CD4-positive, alpha-beta T cell (primary cell): ENCODE measurements around the gene WDFY3. TPM values are rescaled to one million over a fixed set of nuclear protein-coding genes. Genes with fewer than 3 reads are reported as not detected.

ENCODE experiments used
- ATAC-seq: fragments of 200-7000 bp; cut with Tn5 transposase; one replicate; pipeline ENCODE4 v1.10.0; 2022; ENCODE audit warnings: mild to moderate bottlenecking; ENCODE audit not compliant: poor library complexity
- CTCF ChIA-PET: fragments of 350-600 bp; sonication (Branson Sonifier 250); formaldehyde crosslinking; loops from one replicate; lab custom pipeline; 2021; ENCODE audit warnings: antibody characterized with exemption, inconsistent platforms; lab: Charles Lee
- POLR2A ChIA-PET: fragments of 350-600 bp; sonication (Branson Sonifier 250); formaldehyde crosslinking; loops from one replicate; lab custom pipeline; 2021; ENCODE audit warnings: antibody characterized with exemption, inconsistent platforms; lab: Charles Lee
- DNase-seq, 14 experiments: peaks; one replicate each; pipeline ENCODE4 v3.0.0-alpha.2; 2013 to 2020; ENCODE audit warnings: mixed read lengths in 2 of 14
- H3K27ac ChIP-seq, 2 donors: one replicate each; pipeline versions ENCODE4 v1.5.1 to v1.7.0; 2013; ENCODE audit warnings: low read length in 2 of 2, low read depth in 1 of 2, mild to moderate bottlenecking in 1 of 2
- H3K27me3 ChIP-seq, 2 experiments: 1 replicate in 1 of 2; 2 replicates in 1 of 2; pipeline versions ENCODE4 v1.6.1 to v1.7.0; 2013; ENCODE audit warnings: low read length in 2 of 2, control low read depth in 1 of 2, mild to moderate bottlenecking in 1 of 2, moderate library complexity in 1 of 2; ENCODE audit not compliant: insufficient read depth in 2 of 2, control insufficient read depth in 1 of 2
- H3K36me3 ChIP-seq: one replicate; pipeline ENCODE4 v1.6.1; 2013; ENCODE audit warnings: low read length, control low read depth; ENCODE audit not compliant: insufficient read depth
- H3K4me1 ChIP-seq: one replicate; pipeline ENCODE4 v1.6.1; 2013; ENCODE audit warnings: low read length, control low read depth; ENCODE audit not compliant: insufficient read depth
- H3K4me3 ChIP-seq: one replicate; pipeline ENCODE4 v1.5.1; 2013; ENCODE audit warnings: mild to moderate bottlenecking, low read length, moderate library complexity
- H3K9me3 ChIP-seq, 2 experiments: 1 replicate in 1 of 2; 2 replicates in 1 of 2; pipeline versions ENCODE4 v1.6.1 to v1.7.0; 2013; ENCODE audit warnings: low read length in 2 of 2, mild to moderate bottlenecking in 2 of 2, control low read depth in 1 of 2, moderate library complexity in 1 of 2; ENCODE audit not compliant: control insufficient read depth in 1 of 2, insufficient read depth in 1 of 2
- H3K27ac Mint-ChIP-seq: one replicate; pipeline ENCODE4 v1.8.0; 2020; ENCODE audit warnings: mixed read lengths
- H3K27me3 Mint-ChIP-seq: one replicate; pipeline ENCODE4 v1.8.0; 2021; ENCODE audit warnings: mixed read lengths
- H3K36me3 Mint-ChIP-seq: one replicate; pipeline ENCODE4 v1.8.0; 2021; ENCODE audit warnings: low read depth, mixed read lengths
- H3K4me1 Mint-ChIP-seq: one replicate; pipeline ENCODE4 v1.8.0; 2021; ENCODE audit warnings: low read depth, mixed read lengths
- H3K4me3 Mint-ChIP-seq: one replicate; pipeline ENCODE4 v1.8.0; 2020; ENCODE audit warnings: mild to moderate bottlenecking, mixed read lengths
- H3K9me3 Mint-ChIP-seq: one replicate; pipeline ENCODE4 v1.8.0; 2020; ENCODE audit warnings: mixed read lengths
- CTCF ChIP-seq: fragments of 200-600 bp; IDR thresholded peaks from one replicate; pipeline ENCODE4 v1.8.0; 2022; ENCODE audit warnings: antibody characterized with exemption, mild to moderate bottlenecking
- intact Hi-C, 2 experiments: fragments of 100-400 bp; cut with DNase I in 1 of 2; cut with micrococcal nuclease in 1 of 2; formaldehyde crosslinking; loops; one replicate each; pipeline versions ENCODE4 v1.15.1 to v1.9.0; 2023 to 2025; cut with DNase I, micrococcal nuclease
- total RNA-seq, 174 experiments: library from RNA in 2 of 174; stranded (reverse) in 2 of 174; gene quantifications; one replicate each; pipeline ENCODE4 v1.2.3 and lab custom pipeline; 2021 to 2026

The WDFY3 gene
- total RNA-seq, 2 experiments from 2014 or later = 0.60 to 0.75 TPM

- H3K27ac Mint-ChIP-seq = no peak overlapping the region
These were observed 289.4 kb downstream of the WDFY3 start for GRCh38 chr4:84677093-84677492.

GRCh38 chr4:84673475-84674240, 292.8 kb downstream of the WDFY3 start:
- intact Hi-C loops = no loop called here
- TF ChIP-seq CTCF = no peak
- no peaks in the 10 kb centered on the region for H3K9me3 Mint-ChIP-seq
- Histone ChIP-seq H3K4me3 (no peak overlapping the region), H3K27ac (no peak overlapping the region), H3K9me3 (peaks cover 0 to 1% of the 10 kb centered on the region in 2 experiments), H3K27me3 (no peaks in the 10 kb centered on the region), H3K4me1 (no peaks in the 10 kb centered on the region), H3K36me3 (no peaks in the 10 kb centered on the region)
- ChIA-PET POLR2A (no interaction called here), CTCF (no interaction called here)
- H3K4me3 Mint-ChIP-seq = no peak overlapping the region
- DNase-seq = no peak
- no peaks in the 10 kb centered on the region for H3K4me1 Mint-ChIP-seq
- no peaks in the 10 kb centered on the region for H3K36me3 Mint-ChIP-seq
- no peaks in the 10 kb centered on the region for H3K27me3 Mint-ChIP-seq
- H3K27ac Mint-ChIP-seq = no peak overlapping the region
- ATAC-seq = no peak

More at GRCh38 chr4:84677093-84677492, 289.4 kb downstream of the WDFY3 start:
- Mint-ChIP-seq H3K9me3 (no peaks in the 10 kb centered on the region), H3K27me3 (no peaks in the 10 kb centered on the region), H3K4me3 (no peak overlapping the region), H3K4me1 (no peaks in the 10 kb centered on the region), H3K36me3 (no peaks in the 10 kb centered on the region)
- no peak overlapping the region for H3K4me3 ChIP-seq
- ChIA-PET CTCF (no interaction called here), POLR2A (no interaction called here)
- intact Hi-C loops = no loop called here
- no peak for ATAC-seq
- DNase-seq = no peak
- no peaks in the 10 kb centered on the region for H3K36me3 ChIP-seq
- no peaks in the 10 kb centered on the region for H3K27me3 ChIP-seq
- no peak for TF ChIP-seq CTCF
- no peaks in the 10 kb centered on the region for H3K4me1 ChIP-seq
- peaks cover 0 to 6% of the 10 kb centered on the region in 2 experiments for H3K9me3 ChIP-seq
- no peak overlapping the region for H3K27ac ChIP-seq

GRCh38 chr4:84672177-84672576, 294.3 kb downstream of the WDFY3 start:
- no peak overlapping the region for H3K27ac ChIP-seq
- no peaks in the 10 kb centered on the region for H3K27me3 Mint-ChIP-seq
- no peak for DNase-seq
- POLR2A ChIA-PET = interaction anchor here (1.1 kb wide), 1 partner anchor 11 kb away, joined by 3 read pairs; no protein-coding TSS in a partner anchor
- no peaks in the 10 kb centered on the region for H3K4me1 Mint-ChIP-seq
- H3K36me3 Mint-ChIP-seq = no peaks in the 10 kb centered on the region
- TF ChIP-seq CTCF = no peak
- H3K27me3 ChIP-seq = no peaks in the 10 kb centered on the region
- no peaks in the 10 kb centered on the region for H3K9me3 ChIP-seq
- no peak overlapping the region for H3K27ac Mint-ChIP-seq
- H3K4me3 ChIP-seq = no peak overlapping the region
- H3K4me3 Mint-ChIP-seq = no peak overlapping the region
- intact Hi-C loops = no loop called here
- no peaks in the 10 kb centered on the region for H3K9me3 Mint-ChIP-seq
- CTCF ChIA-PET = no interaction called here
- no peaks in the 10 kb centered on the region for H3K36me3 ChIP-seq
- no peak for ATAC-seq
- no peaks in the 10 kb centered on the region for H3K4me1 ChIP-seq
